Vagina (tissue), 2 donors: ENCODE measurements around the gene PPP2R2B. TPM values are rescaled to one million over a fixed set of nuclear protein-coding genes. Genes with fewer than 3 reads are reported as not detected.

Experiments
- DNase-seq, 2 donors: peaks; one replicate each; pipeline ENCODE4 v3.0.0-alpha.2; 2017; ENCODE audit errors: extremely low spot score in 2 of 2
- H3K27ac ChIP-seq: fragments of 200-600 bp; sonication (generic); one replicate; pipeline ENCODE4 v1.5.1; 2019
- H3K27me3 ChIP-seq: fragments of 200-600 bp; sonication (generic); one replicate; pipeline ENCODE4 v1.5.1; 2019
- H3K36me3 ChIP-seq, 2 donors: fragments of 200-600 bp; sonication (generic); one replicate each; pipeline ENCODE4 v1.5.1; 2017 to 2019
- H3K4me1 ChIP-seq: fragments of 200-600 bp; sonication (generic); one replicate; pipeline ENCODE4 v1.5.1; 2019
- H3K4me3 ChIP-seq, 2 donors: fragments of 200-600 bp; sonication (generic); 1 replicate in 1 of 2; 2 replicates in 1 of 2; pipeline ENCODE4 v1.5.1; 2016 to 2019
- H3K9me3 ChIP-seq: fragments of 200-600 bp; sonication (generic); one replicate; pipeline ENCODE4 v1.5.1; 2019
- POLR2A ChIP-seq, 2 donors: fragments of 450-650 bp; IDR thresholded peaks; one replicate each; pipeline ENCODE4 v1.6.1; 2017; ENCODE audit warnings: antibody characterized with exemption in 2 of 2, mild to moderate bottlenecking in 2 of 2, moderate library complexity in 2 of 2
- POLR2AphosphoS5 ChIP-seq, 2 donors: sonication (generic); formaldehyde crosslinking; IDR thresholded peaks; one replicate each; pipeline ENCODE4 v1.9.0; 2017; ENCODE audit warnings: antibody characterized with exemption in 2 of 2, mild to moderate bottlenecking in 2 of 2, low read depth in 1 of 2; ENCODE audit not compliant: insufficient read depth in 1 of 2
- intact Hi-C: fragments of 100-400 bp; cut with DNase I; formaldehyde crosslinking; loops from one replicate; pipeline ENCODE4 v1.15.1; 2023
- total RNA-seq: library from RNA; depleted of rRNA; stranded (reverse); fragments of >200 nt; gene quantifications from one replicate; pipeline ENCODE4 v1.2.3, GENCODE V29; 2016
- TF ChIP-seq, protein P1 (sequence below), 3 experiments: fragments of 450-650 bp in 2 of 3; fragments of 200-600 bp in 1 of 3; sonication (generic) in 1 of 3; IDR thresholded peaks; one replicate each; pipeline ENCODE4 v1.5.1; 2017 to 2019; ENCODE audit warnings: antibody characterized with exemption in 3 of 3, mild to moderate bottlenecking in 2 of 3, moderate library complexity in 2 of 3

Gene PPP2R2B
- total RNA-seq, 1 donor from 2014 or later = 6.6 TPM

GRCh38 chr5:146716636-146717035, 161.9 kb downstream of the PPP2R2B start:
- no peak for DNase-seq
- Histone ChIP-seq H3K27ac (no peak overlapping the region), H3K27me3 (no peaks in the 10 kb centered on the region), H3K4me3 (no peak overlapping the region), H3K9me3 (no peaks in the 10 kb centered on the region), H3K4me1 (no peaks in the 10 kb centered on the region), H3K36me3 (no peaks in the 10 kb centered on the region)
- TF ChIP-seq POLR2AphosphoS5 (IDR thresholded peaks at IDR 0.05; ENCODE audit: insufficient read depth in 1 of 2, low read depth in 1 of 2) = no peak
- TF ChIP-seq POLR2A (IDR thresholded peaks at IDR 0.05) = no peak
- TF ChIP-seq, protein P1, sequence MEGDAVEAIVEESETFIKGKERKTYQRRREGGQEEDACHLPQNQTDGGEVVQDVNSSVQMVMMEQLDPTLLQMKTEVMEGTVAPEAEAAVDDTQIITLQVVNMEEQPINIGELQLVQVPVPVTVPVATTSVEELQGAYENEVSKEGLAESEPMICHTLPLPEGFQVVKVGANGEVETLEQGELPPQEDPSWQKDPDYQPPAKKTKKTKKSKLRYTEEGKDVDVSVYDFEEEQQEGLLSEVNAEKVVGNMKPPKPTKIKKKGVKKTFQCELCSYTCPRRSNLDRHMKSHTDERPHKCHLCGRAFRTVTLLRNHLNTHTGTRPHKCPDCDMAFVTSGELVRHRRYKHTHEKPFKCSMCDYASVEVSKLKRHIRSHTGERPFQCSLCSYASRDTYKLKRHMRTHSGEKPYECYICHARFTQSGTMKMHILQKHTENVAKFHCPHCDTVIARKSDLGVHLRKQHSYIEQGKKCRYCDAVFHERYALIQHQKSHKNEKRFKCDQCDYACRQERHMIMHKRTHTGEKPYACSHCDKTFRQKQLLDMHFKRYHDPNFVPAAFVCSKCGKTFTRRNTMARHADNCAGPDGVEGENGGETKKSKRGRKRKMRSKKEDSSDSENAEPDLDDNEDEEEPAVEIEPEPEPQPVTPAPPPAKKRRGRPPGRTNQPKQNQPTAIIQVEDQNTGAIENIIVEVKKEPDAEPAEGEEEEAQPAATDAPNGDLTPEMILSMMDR (IDR thresholded peaks at IDR 0.05) = no peak
- intact Hi-C loops = no loop called here

DNA sequence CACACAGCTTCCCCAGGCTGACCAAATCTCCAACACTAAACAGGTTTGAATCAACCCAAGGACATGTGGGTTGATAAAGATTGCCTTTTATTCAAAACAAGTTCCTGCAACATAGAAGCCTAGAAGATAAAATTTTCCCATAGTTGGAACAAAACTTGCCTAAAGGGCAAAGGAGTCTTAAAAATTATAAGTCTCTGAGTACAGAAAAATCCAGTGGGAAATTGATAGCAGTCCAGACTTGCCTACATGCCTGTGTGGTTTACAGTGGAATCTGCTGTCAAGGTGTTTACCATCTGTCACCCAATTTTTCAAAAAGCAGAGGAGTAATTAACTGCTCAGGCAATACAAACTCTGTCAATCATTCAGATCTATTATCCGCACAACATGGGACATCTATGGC, 168.2 kb downstream of the PPP2R2B start:
- TF ChIP-seq POLR2A (IDR thresholded peaks at IDR 0.05) (no peak), POLR2AphosphoS5 (IDR thresholded peaks at IDR 0.05; ENCODE audit: insufficient read depth in 1 of 2, low read depth in 1 of 2) (no peak)
- TF ChIP-seq, protein P1 (IDR thresholded peaks at IDR 0.05) = no peak
- intact Hi-C loops = no loop called here
- H3K4me1 ChIP-seq = no peaks in the 10 kb centered on the region
- no peaks in the 10 kb centered on the region for H3K27me3 ChIP-seq
- H3K27ac ChIP-seq = no peak overlapping the region
- no peak for DNase-seq
- H3K36me3 ChIP-seq = no peaks in the 10 kb centered on the region
- H3K9me3 ChIP-seq = no peaks in the 10 kb centered on the region
- H3K4me3 ChIP-seq = no peak overlapping the region

DNA sequence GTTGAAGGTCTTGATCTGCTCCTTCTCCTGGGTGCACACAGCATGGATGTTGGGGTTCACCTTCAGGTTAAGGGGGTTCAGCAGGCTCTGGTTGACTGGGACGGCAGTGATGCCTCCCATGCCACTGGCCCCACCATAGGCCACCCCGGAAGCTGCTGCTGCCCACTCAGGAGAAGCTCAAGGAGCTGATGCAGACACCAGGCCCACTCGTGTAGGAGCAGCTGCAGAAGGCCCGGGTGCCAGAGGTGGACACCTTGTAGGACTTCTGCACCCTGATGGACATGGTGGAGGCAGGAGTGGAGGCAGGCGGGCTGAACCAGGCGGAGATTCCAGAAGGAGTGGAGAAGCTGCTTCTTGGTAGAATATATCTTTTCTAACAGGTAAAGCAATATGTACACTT, 171.2 kb downstream of the PPP2R2B start:
- intact Hi-C loops = no loop called here

DNA sequence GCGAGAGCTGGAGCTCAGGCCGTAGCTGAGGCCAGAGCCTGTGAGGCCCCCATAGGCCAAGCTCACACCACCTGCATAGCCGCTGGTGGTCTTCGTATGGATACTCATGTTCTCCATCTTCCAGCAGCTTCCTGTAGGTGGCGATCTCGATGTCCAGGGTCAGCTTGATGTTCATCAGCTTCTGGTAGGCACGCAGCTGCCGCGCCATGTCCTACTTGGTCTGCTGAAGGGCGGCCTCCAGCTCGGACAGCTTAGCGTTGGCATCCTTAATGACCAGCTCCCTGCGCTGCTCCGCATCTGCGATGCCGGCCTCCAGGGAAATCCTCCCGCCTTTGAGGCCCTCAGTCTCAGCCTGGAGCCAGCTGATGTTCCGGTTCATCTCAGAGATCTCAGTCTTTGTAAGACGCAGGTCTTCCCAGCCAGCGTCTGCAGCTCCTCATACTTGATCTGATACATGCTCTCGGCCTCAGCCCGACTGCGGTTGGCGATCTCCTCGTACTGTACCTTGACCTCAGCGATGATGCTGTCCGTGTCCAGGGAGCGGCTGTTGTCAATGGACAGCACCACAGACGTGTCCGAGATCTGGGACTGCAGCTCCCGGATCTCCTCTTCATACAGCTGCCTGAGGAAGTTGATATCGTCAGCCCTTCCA, 172.1 kb downstream of the PPP2R2B start:
- Histone ChIP-seq H3K9me3 (no peaks in the 10 kb centered on the region), H3K27me3 (no peaks in the 10 kb centered on the region), H3K36me3 (no peaks in the 10 kb centered on the region), H3K27ac (no peak overlapping the region), H3K4me1 (no peaks in the 10 kb centered on the region), H3K4me3 (no peak overlapping the region)
- intact Hi-C loops = no loop called here
- no peak for DNase-seq
- TF ChIP-seq, protein P1 (IDR thresholded peaks at IDR 0.05) = no peak
- TF ChIP-seq POLR2A (IDR thresholded peaks at IDR 0.05) (no peak), POLR2AphosphoS5 (IDR thresholded peaks at IDR 0.05; ENCODE audit: insufficient read depth in 1 of 2, low read depth in 1 of 2) (no peak)

More for the DNA sequence above, 171.2 kb downstream of the PPP2R2B start:
- TF ChIP-seq POLR2AphosphoS5 (IDR thresholded peaks at IDR 0.05; ENCODE audit: insufficient read depth in 1 of 2, low read depth in 1 of 2) (no peak), POLR2A (IDR thresholded peaks at IDR 0.05) (no peak)
- TF ChIP-seq, protein P1 (IDR thresholded peaks at IDR 0.05) = no peak
- H3K27me3 ChIP-seq = no peaks in the 10 kb centered on the region
- H3K4me1 ChIP-seq = no peaks in the 10 kb centered on the region
- H3K4me3 ChIP-seq = no peak overlapping the region
- no peak overlapping the region for H3K27ac ChIP-seq
- H3K9me3 ChIP-seq = no peaks in the 10 kb centered on the region
- no peak for DNase-seq
- no peaks in the 10 kb centered on the region for H3K36me3 ChIP-seq

- Histone ChIP-seq H3K9me3 (no peaks in the 10 kb centered on the region), H3K36me3 (no peaks in the 10 kb centered on the region), H3K27me3 (no peaks in the 10 kb centered on the region), H3K4me3 (no peak overlapping the region), H3K4me1 (no peaks in the 10 kb centered on the region), H3K27ac (no peak overlapping the region)
- DNase-seq = no peak
- TF ChIP-seq, protein P1 (IDR thresholded peaks at IDR 0.05) = no peak
- TF ChIP-seq POLR2A (IDR thresholded peaks at IDR 0.05) (no peak), POLR2AphosphoS5 (IDR thresholded peaks at IDR 0.05; ENCODE audit: insufficient read depth in 1 of 2, low read depth in 1 of 2) (no peak)
- intact Hi-C loops = no loop called here
These were observed 173.4 kb downstream of the PPP2R2B start for GRCh38 chr5:146704949-146705665.
